MG63 (cell line): ENCODE results near the gene FANCC. TPM values are rescaled to one million over a fixed set of nuclear protein-coding genes. Genes with fewer than 3 reads are reported as not detected.

Experiments
- DNase-seq: peaks from one replicate; pipeline ENCODE4 v3.0.0-alpha.2; 2020
- H3K27me3 ChIP-seq: fragments of 250-450 bp; sonication (Bioruptor Pico); 2 replicates; pipeline ENCODE4 v1.5.1; 2020; ENCODE audit warnings: mild to moderate bottlenecking, moderate library complexity
- H3K36me3 ChIP-seq: fragments of 250-450 bp; sonication (Bioruptor Pico); 2 replicates; pipeline ENCODE4 v1.5.1; 2020; ENCODE audit warnings: mild to moderate bottlenecking, moderate library complexity
- H3K4me3 ChIP-seq: fragments of 250-450 bp; sonication (Bioruptor Pico); 2 replicates; pipeline ENCODE4 v1.5.1; 2020; ENCODE audit warnings: mild to moderate bottlenecking, moderate library complexity
- H3K9me3 ChIP-seq: fragments of 250-450 bp; sonication (Bioruptor Pico); 2 replicates; pipeline ENCODE4 v1.5.1; 2020; ENCODE audit warnings: mild to moderate bottlenecking, moderate library complexity
- total RNA-seq: library from RNA; depleted of rRNA; stranded (reverse); fragments of >200 nt; shearing (Covaris generic); gene quantifications from 2 replicates; pipeline ENCODE4 v1.2.3, GENCODE V29; 2014; ENCODE audit warnings: low replicate concordance; rRNA removed

Gene FANCC
- total RNA-seq, 1 experiment from 2014 or later = 10.7 TPM

DNA sequence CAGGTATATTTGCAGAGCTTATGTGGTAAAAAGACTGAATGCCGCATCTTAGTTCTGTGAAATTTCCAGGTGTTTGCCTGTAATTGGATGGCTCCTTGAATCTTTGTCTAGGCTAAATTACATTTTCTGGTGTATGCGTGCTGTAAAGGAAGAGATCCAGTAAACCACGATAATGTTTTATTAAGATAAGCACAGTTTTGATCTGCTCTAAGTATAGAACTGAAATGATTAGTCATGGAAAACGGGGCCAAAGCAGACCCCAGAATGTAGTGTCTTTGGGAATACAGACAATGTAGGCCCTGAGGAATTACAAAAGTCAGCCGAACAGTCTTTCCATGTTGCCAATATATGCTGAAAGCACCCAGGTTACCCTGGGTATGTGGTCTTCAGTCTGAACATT lies 257.3 kb downstream of the FANCC start:
- Histone ChIP-seq H3K4me3 (no peak overlapping the region), H3K9me3 (no peaks in the 10 kb centered on the region), H3K27me3 (no peaks in the 10 kb centered on the region), H3K36me3 (peaks cover 82% of the 10 kb centered on the region)
- no peak for DNase-seq

DNA sequence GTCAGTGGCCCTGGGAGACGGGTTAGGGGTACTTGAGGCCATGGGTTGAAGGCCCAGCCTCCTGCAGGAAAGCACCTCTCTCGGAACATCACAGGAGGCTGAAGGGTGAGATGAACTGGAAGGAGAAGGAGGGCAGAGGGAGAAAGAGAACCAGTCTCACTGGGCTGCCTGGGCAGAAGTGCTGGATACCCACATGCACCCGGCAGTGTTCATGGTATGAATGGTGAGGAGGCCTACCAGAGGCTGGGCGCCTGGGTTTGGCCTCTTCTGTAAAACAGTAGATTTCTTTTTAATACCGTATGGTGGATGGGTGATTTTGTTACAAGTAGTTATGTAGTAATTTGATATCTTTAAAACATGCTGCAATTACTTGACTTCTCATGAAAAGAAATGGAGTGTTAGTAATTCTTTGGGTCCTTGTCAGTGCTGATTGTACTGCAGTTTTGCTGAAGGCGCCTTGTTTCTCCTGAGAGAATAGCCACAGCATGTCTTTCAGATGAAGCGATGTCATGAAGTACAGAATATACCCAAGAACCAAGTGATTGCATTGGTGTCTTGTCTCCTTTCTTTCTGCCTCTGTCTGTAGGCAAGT lies 258.6 kb downstream of the FANCC start:
- no peak for DNase-seq
- H3K27me3 ChIP-seq = no peaks in the 10 kb centered on the region
- no peaks in the 10 kb centered on the region for H3K9me3 ChIP-seq
- H3K4me3 ChIP-seq = no peak overlapping the region
- H3K36me3 ChIP-seq = peaks cover 71% of the 10 kb centered on the region

DNA sequence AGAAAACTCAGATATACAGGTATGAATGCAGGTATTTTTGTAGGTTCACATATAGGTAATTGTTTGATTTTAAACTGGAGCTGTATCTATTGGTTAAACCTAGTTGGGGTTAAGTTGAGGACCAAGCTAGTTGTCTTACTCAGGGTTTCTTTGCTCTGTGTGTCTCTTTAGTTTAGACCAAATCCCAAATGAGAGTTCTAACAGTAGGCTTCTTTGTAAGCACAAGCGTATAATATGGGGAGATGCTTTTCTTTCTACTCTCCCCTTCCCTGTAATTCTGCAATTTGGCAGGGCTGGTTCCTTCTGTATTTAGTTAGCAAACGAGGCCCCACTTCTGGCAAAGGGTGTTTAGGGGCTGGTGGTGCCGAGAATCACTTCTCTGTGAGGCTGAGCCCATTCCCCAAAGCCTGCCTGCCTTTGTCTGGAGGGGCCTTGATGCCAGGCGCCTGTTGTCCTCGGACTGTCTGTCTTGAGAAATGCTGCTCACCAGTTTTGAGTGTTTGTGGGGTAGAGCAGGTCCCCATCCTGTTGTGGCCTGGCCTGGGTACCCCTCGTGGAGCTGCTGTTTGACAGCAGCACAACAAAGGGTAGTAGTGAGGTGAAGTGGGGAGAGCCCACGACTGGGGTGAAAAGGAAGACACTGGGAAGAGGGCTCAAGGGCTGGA lies 259.3 kb downstream of the FANCC start:
- Histone ChIP-seq H3K9me3 (no peaks in the 10 kb centered on the region), H3K27me3 (no peaks in the 10 kb centered on the region), H3K36me3 (peaks cover 71% of the 10 kb centered on the region), H3K4me3 (no peak overlapping the region)
- DNase-seq = no peak

DNA sequence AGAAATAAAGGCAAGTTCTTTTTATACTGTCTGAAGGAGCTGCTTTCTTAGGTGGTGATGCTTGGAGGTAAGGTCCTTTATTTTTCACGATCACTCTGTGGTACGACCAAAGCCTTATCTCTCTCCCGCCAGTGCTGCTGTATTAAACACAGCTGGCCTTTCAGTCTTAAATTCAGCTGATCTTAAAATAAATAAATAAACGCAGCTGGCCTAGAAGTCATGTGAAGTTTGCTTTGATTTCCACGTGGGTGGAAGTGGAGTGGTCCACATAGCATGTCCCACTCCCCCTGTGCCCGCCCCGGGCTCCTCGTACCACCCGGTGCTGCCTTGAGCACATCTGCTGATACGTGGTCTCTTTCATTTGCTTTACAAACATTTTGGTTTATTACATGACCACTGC lies 260.4 kb downstream of the FANCC start:
- no peaks in the 10 kb centered on the region for H3K27me3 ChIP-seq
- no peak for DNase-seq
- H3K4me3 ChIP-seq = no peak overlapping the region
- no peaks in the 10 kb centered on the region for H3K9me3 ChIP-seq
- peaks cover 61% of the 10 kb centered on the region for H3K36me3 ChIP-seq

DNA sequence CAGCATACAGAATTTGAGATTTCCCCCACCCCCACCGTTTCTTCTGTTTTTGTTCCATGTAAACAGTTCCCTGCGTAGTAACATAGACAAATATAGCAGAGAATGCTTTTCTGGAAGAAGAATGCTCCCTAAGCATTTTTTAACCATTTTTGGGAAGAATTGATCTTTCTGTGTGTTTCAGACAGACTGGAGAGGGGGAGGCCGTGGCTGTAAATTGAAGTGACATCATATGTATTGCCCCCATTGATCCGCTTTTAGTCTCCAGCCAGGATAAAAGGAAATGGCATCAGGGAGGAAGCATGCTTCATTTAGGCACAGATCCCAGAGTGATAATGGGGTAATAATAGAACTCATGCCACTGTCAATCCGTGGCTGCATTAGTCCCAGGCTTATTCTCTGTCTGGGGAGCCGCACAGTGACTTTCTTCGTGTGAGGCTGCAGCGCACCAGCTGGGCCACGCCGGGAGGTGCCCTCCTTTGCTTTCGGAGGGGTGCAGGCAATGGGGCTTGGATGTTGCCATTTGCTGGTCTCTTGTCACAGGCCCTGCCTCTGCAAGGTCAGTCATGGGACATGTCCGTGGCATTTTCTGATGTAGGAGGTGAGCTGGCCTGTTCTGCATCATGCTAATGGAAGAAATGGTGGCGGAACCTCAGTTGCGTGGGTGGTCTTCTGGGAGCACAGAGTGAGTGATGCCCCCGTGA lies 261.5 kb downstream of the FANCC start:
- peak; percentile 37 for DNase-seq
- H3K9me3 ChIP-seq = no peaks in the 10 kb centered on the region
- peaks cover 53% of the 10 kb centered on the region for H3K36me3 ChIP-seq
- H3K27me3 ChIP-seq = no peaks in the 10 kb centered on the region
- peak overlapping the region; percentile 16; the same call in 1 of the 2 replicates for H3K4me3 ChIP-seq

DNA sequence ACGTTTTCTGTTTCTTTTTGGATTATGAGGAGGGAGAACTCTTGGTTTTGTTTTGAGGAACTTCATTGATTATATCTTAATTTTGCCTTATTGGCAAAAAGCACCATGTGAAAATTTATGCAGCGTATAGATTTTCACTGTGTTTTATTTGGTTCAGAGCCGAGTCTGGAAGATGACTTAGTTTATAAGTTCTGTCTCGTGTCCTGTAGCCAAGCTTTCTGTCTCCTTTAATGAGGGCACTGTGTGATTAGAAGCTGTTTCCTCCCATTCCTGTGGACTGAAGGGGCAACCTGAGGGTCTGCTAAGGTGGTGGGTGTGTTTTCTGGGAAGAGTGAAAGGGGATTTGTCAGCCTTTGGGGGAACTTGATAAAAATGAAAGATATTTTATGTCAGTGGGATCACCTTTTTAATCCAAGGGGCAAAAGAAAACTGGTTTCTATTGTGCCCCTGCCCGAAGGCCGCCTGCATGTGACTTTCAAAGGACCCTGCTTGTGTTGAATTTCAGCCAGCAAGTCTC lies 262.1 kb downstream of the FANCC start:
- peak overlapping the region; percentile 16; the same call in 1 of the 2 replicates for H3K4me3 ChIP-seq

DNA sequence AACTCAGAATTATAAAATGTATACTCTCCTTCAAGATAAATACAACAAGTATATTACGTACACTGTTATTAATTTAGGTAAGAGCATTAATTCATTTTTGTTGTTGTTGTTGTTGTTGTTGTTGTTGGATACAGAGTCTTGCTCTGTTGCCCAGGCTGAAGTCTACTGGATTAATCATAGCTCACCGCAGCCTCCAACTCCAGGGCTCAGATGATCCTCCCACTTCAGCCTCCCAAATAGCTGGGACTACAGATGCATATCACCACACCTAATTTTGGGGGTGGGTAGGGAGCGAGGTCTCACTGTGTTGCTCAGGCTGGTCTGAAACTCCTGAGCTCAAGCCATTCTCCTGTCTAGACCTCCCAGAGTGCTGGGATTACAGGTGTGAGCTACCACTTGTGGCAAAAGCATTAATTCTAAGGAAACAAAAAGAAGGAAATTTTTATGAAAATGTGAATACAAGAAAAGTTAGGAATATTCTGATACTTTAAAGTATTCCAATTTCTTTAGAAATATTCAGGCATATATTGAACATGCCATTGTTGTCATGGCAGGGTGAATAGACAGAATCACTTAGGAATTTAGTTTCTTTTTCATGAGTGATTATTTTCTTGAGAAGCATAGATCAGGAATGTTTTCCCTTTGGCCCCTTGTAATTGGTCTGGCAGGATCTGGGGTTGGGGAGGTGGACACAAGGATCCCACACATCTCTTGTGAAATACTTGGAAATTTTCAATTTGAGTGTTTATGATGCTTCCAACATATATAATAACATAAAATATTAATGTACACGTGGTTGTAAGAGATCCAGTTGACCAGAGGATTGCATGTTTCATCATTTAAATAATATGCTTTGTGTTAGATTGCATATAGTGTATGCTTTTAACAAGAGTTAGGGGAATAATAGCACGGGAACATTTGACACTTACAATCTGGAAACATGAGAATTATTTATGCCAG lies 263.6 kb downstream of the FANCC start:
- Histone ChIP-seq H3K9me3 (no peaks in the 10 kb centered on the region), H3K27me3 (no peaks in the 10 kb centered on the region), H3K36me3 (peaks cover 41% of the 10 kb centered on the region), H3K4me3 (no peak overlapping the region)
- peak; percentile 25 for DNase-seq

More for the DNA sequence above, 262.1 kb downstream of the FANCC start:
- DNase-seq = no peak
- Histone ChIP-seq H3K9me3 (no peaks in the 10 kb centered on the region), H3K36me3 (peaks cover 47% of the 10 kb centered on the region), H3K27me3 (no peaks in the 10 kb centered on the region)

DNA sequence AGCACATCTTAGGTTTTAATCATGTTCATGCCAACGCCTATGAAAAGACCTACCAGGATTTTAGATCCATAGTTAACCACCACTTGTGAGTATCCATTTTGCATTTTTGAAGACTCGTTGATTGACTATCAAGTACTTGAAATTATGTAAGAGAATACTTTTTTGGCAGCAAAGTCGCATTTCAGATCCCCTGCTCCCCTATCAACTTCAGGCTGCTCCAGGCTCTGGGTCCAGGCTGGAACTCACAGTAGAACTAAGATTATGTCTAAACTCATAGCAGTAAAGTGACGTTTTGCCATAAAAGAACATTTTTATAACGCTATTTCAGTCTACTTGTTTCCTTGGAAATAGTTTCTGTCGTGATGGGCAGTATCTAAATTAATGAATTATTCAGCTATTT lies 267.7 kb downstream of the FANCC start:
- H3K4me3 ChIP-seq = peak overlapping the region; percentile 50
- no peak for DNase-seq
- H3K36me3 ChIP-seq = peaks cover 18% of the 10 kb centered on the region
- H3K9me3 ChIP-seq = no peaks in the 10 kb centered on the region
- no peaks in the 10 kb centered on the region for H3K27me3 ChIP-seq

Other genes with a start within 250 kb of the FANCC start
- gene PTCH1, start 199.3 kb upstream of the FANCC start, total RNA-seq = 2.0 and 2.4 TPM in 2 replicates